Rectal smooth muscle tissue (tissue), 1 donor: ENCODE data around the gene MINDY4.

Source experiments
- H3K27ac ChIP-seq: one replicate; pipeline ENCODE4 v1.7.0; 2013; ENCODE audit warnings: low read depth, low read length, inconsistent platforms
- H3K27me3 ChIP-seq: one replicate; pipeline ENCODE4 v1.7.0; 2013; ENCODE audit warnings: low read length; ENCODE audit not compliant: control insufficient read depth, insufficient read depth
- H3K36me3 ChIP-seq: one replicate; pipeline ENCODE4 v1.7.0; 2013; ENCODE audit warnings: low read length; ENCODE audit not compliant: control insufficient read depth, insufficient read depth
- H3K4me1 ChIP-seq: one replicate; pipeline ENCODE4 v1.7.0; 2013; ENCODE audit warnings: low read length; ENCODE audit not compliant: control insufficient read depth, insufficient read depth
- H3K4me3 ChIP-seq: one replicate; pipeline ENCODE4 v1.7.0; 2013; ENCODE audit warnings: low read length
- H3K9ac ChIP-seq: one replicate; pipeline ENCODE4 v1.7.0; 2013; ENCODE audit warnings: low read length

The MINDY4 gene

GRCh38 chr7:30733216-30733615, 38.0 kb upstream of the MINDY4 start:
- no peak overlapping the region for H3K9ac ChIP-seq
- no peaks in the 10 kb centered on the region for H3K27me3 ChIP-seq
- H3K27ac ChIP-seq: no peak overlapping the region
- H3K4me3 ChIP-seq: no peak overlapping the region
- no peaks in the 10 kb centered on the region for H3K4me1 ChIP-seq
- H3K36me3 ChIP-seq: no peaks in the 10 kb centered on the region

- Histone ChIP-seq H3K36me3 (no peaks in the 10 kb centered on the region), H3K4me3 (no peak overlapping the region), H3K4me1 (no peaks in the 10 kb centered on the region), H3K27ac (no peak overlapping the region), H3K27me3 (no peaks in the 10 kb centered on the region), H3K9ac (no peak overlapping the region)
Measured at GRCh38 chr7:30733691-30734090, 37.5 kb upstream of the MINDY4 start.

- Histone ChIP-seq H3K9ac (no peak overlapping the region), H3K36me3 (no peaks in the 10 kb centered on the region), H3K27ac (no peak overlapping the region), H3K4me3 (no peak overlapping the region), H3K4me1 (no peaks in the 10 kb centered on the region), H3K27me3 (no peaks in the 10 kb centered on the region)
Measured at GRCh38 chr7:30734497-30734896, 36.7 kb upstream of the MINDY4 start.

GRCh38 chr7:30735631-30736030, 35.6 kb upstream of the MINDY4 start:
- Histone ChIP-seq H3K9ac (no peak overlapping the region), H3K4me1 (no peaks in the 10 kb centered on the region), H3K27me3 (no peaks in the 10 kb centered on the region), H3K4me3 (no peak overlapping the region), H3K27ac (no peak overlapping the region), H3K36me3 (no peaks in the 10 kb centered on the region)

- Histone ChIP-seq H3K36me3 (no peaks in the 10 kb centered on the region), H3K27ac (no peak overlapping the region), H3K4me1 (no peaks in the 10 kb centered on the region)
Measured at GRCh38 chr7:30736291-30736690, 34.9 kb upstream of the MINDY4 start.

GRCh38 chr7:30738026-30738915, 32.9 kb upstream of the MINDY4 start:
- no peaks in the 10 kb centered on the region for H3K27me3 ChIP-seq
- H3K36me3 ChIP-seq: no peaks in the 10 kb centered on the region
- H3K4me1 ChIP-seq: no peaks in the 10 kb centered on the region
- H3K27ac ChIP-seq: no peak overlapping the region
- no peak overlapping the region for H3K4me3 ChIP-seq
- H3K9ac ChIP-seq: no peak overlapping the region

More at GRCh38 chr7:30736291-30736690, 34.9 kb upstream of the MINDY4 start:
- no peak overlapping the region for H3K9ac ChIP-seq
- no peak overlapping the region for H3K4me3 ChIP-seq
- H3K27me3 ChIP-seq: no peaks in the 10 kb centered on the region

- no peak overlapping the region for H3K9ac ChIP-seq
- H3K36me3 ChIP-seq: no peaks in the 10 kb centered on the region
- no peaks in the 10 kb centered on the region for H3K4me1 ChIP-seq
- H3K27ac ChIP-seq: no peak overlapping the region
- H3K4me3 ChIP-seq: no peak overlapping the region
- no peaks in the 10 kb centered on the region for H3K27me3 ChIP-seq
Measured at GRCh38 chr7:30739691-30740090, 31.5 kb upstream of the MINDY4 start.

GRCh38 chr7:30740417-30741181, 30.6 kb upstream of the MINDY4 start:
- Histone ChIP-seq H3K9ac (no peak overlapping the region), H3K4me3 (no peak overlapping the region), H3K27me3 (no peaks in the 10 kb centered on the region), H3K4me1 (no peaks in the 10 kb centered on the region), H3K27ac (no peak overlapping the region), H3K36me3 (no peaks in the 10 kb centered on the region)

- no peaks in the 10 kb centered on the region for H3K27me3 ChIP-seq
- no peak overlapping the region for H3K9ac ChIP-seq
- no peak overlapping the region for H3K27ac ChIP-seq
- H3K4me1 ChIP-seq: no peaks in the 10 kb centered on the region
- no peak overlapping the region for H3K4me3 ChIP-seq
- no peaks in the 10 kb centered on the region for H3K36me3 ChIP-seq
Measured at GRCh38 chr7:30741289-30741688, 29.9 kb upstream of the MINDY4 start.

- H3K4me3 ChIP-seq: no peak overlapping the region
- H3K27ac ChIP-seq: no peak overlapping the region
- H3K36me3 ChIP-seq: no peaks in the 10 kb centered on the region
- no peaks in the 10 kb centered on the region for H3K4me1 ChIP-seq
- H3K27me3 ChIP-seq: no peaks in the 10 kb centered on the region
- no peak overlapping the region for H3K9ac ChIP-seq
Measured at GRCh38 chr7:30743371-30744074, 27.7 kb upstream of the MINDY4 start.

GRCh38 chr7:30744075-30744417, 27.2 kb upstream of the MINDY4 start:
- no peak overlapping the region for H3K4me3 ChIP-seq
- H3K36me3 ChIP-seq: no peaks in the 10 kb centered on the region
- H3K9ac ChIP-seq: no peak overlapping the region
- H3K4me1 ChIP-seq: no peaks in the 10 kb centered on the region
- H3K27ac ChIP-seq: no peak overlapping the region
- no peaks in the 10 kb centered on the region for H3K27me3 ChIP-seq

GRCh38 chr7:30745261-30745941, 25.8 kb upstream of the MINDY4 start:
- no peak overlapping the region for H3K9ac ChIP-seq
- H3K4me1 ChIP-seq: peaks cover 3% of the 10 kb centered on the region
- no peak overlapping the region for H3K27ac ChIP-seq
- no peak overlapping the region for H3K4me3 ChIP-seq
- H3K27me3 ChIP-seq: no peaks in the 10 kb centered on the region
- H3K36me3 ChIP-seq: no peaks in the 10 kb centered on the region
